H1 (cell line): ENCODE results near the gene LRRC8D. TPM values are rescaled to one million over a fixed set of nuclear protein-coding genes. Genes with fewer than 3 reads are reported as not detected.

Experiments
- CTCF ChIA-PET: fragments of 300-600 bp; sonication (Branson Sonifier 250); formaldehyde crosslinking; loops from one replicate; lab custom pipeline; 2021; ENCODE audit not compliant: partially characterized antibody; lab: Charles Lee
- POLR2A ChIA-PET: fragments of 300-600 bp; sonication (Branson Sonifier 250); formaldehyde crosslinking; loops from one replicate; lab custom pipeline; 2021; ENCODE audit warnings: inconsistent platforms; ENCODE audit not compliant: partially characterized antibody; lab: Charles Lee
- DNase-seq, 2 experiments: peaks; one replicate each; pipeline versions ENCODE4 v3.0.0 to v3.0.0-alpha.2; 2010 to 2022; ENCODE audit warnings: low spot score in 2 of 2, low read depth in 1 of 2, mixed read lengths in 1 of 2
- FAIRE-seq: peaks from 2 replicates; lab custom pipeline; 2011; peaks lifted over from hg19 to GRCh38; lab: Jason Lieb, UNC
- H2AFZ ChIP-seq: 2 replicates; pipeline ENCODE4 v1.8.1; 2012; ENCODE audit warnings: low read length, inconsistent platforms
- H2AK5ac ChIP-seq: 2 replicates; pipeline ENCODE4 v1.6.1; 2013; ENCODE audit warnings: low read depth, low read length
- H2BK120ac ChIP-seq: replicated peaks from 2 replicates; pipeline ENCODE3; 2013; ENCODE audit warnings: low read depth, low read length, inconsistent platforms
- H2BK12ac ChIP-seq: 2 replicates; pipeline ENCODE4 v1.6.1; 2013; ENCODE audit warnings: low read depth, low read length
- H2BK15ac ChIP-seq: 2 replicates; pipeline ENCODE4 v1.6.1; 2013; ENCODE audit warnings: low read length
- H2BK20ac ChIP-seq: 2 replicates; pipeline ENCODE4 v1.6.1; 2013; ENCODE audit warnings: low read length
- H2BK5ac ChIP-seq: 2 replicates; pipeline ENCODE4 v1.6.1; 2013; ENCODE audit warnings: low read depth, low read length
- H3K14ac ChIP-seq: 2 replicates; pipeline ENCODE4 v1.6.1; 2013; ENCODE audit warnings: inconsistent platforms; ENCODE audit not compliant: insufficient read length
- H3K18ac ChIP-seq: 2 replicates; pipeline ENCODE4 v1.6.1; 2013; ENCODE audit warnings: low read length; ENCODE audit errors: extremely low read depth
- H3K23ac ChIP-seq: 2 replicates; pipeline ENCODE4 v1.6.1; 2013; ENCODE audit warnings: inconsistent platforms; ENCODE audit not compliant: insufficient read length
- H3K23me2 ChIP-seq: 2 replicates; pipeline ENCODE4 v1.6.1; 2013; ENCODE audit warnings: low read depth, low read length
- H3K27ac ChIP-seq: 2 replicates; pipeline ENCODE4 v1.6.1; 2011; ENCODE audit warnings: low read depth, low read length, inconsistent platforms
- H3K27me3 ChIP-seq, 4 experiments: replicated peaks in 1 of 4; 1 replicate in 1 of 4; 2 replicates in 3 of 4; pipeline versions ENCODE4 v1.6.1 to v1.8.1; 2011 to 2013; ENCODE audit warnings: low read length in 3 of 4, mild to moderate bottlenecking in 3 of 4, inconsistent platforms in 2 of 4, mixed read lengths in 2 of 4, moderate library complexity in 1 of 4; ENCODE audit not compliant: control insufficient read depth in 3 of 4, insufficient read depth in 3 of 4; ENCODE audit errors: extremely low read depth in 1 of 4
- H3K36me3 ChIP-seq, 4 experiments: 2 replicates each; pipeline versions ENCODE4 v1.6.1 to v1.8.1; 2011 to 2013; ENCODE audit warnings: mild to moderate bottlenecking in 4 of 4, low read length in 3 of 4, moderate library complexity in 2 of 4, control low read depth in 1 of 4, inconsistent platforms in 1 of 4; ENCODE audit not compliant: insufficient read depth in 4 of 4, control insufficient read depth in 2 of 4
- H3K4ac ChIP-seq: replicated peaks from 2 replicates; pipeline ENCODE3; 2013; ENCODE audit warnings: low read length, low read depth, mixed read lengths, inconsistent platforms; ENCODE audit not compliant: insufficient read length
- H3K4me1 ChIP-seq, 4 experiments: replicated peaks in 1 of 4; 1 replicate in 1 of 4; 2 replicates in 3 of 4; pipeline versions ENCODE4 v1.6.1 to v1.8.1; 2011 to 2013; ENCODE audit warnings: low read length in 3 of 4, inconsistent platforms in 2 of 4, mixed read lengths in 1 of 4; ENCODE audit not compliant: insufficient read depth in 4 of 4, control insufficient read depth in 3 of 4
- H3K4me2 ChIP-seq, 2 experiments: 2 replicates each; pipeline versions ENCODE4 v1.6.1 to v1.8.1; 2011 to 2013; ENCODE audit warnings: low read depth in 2 of 2, low read length in 2 of 2, control low read depth in 1 of 2, inconsistent platforms in 1 of 2, mild to moderate bottlenecking in 1 of 2; ENCODE audit not compliant: insufficient read depth in 1 of 2
- H3K4me3 ChIP-seq, 4 experiments: fragments of 200-600, 300-600 bp in 1 of 4; sonication (generic), shearing (Covaris generic), sonication (Bioruptor Twin) in 1 of 4; 2 replicates each; pipeline versions ENCODE4 v1.5.1 to v1.8.1; 2011 to 2016; ENCODE audit warnings: low read length in 4 of 4, low read depth in 3 of 4, control low read depth in 2 of 4, inconsistent platforms in 2 of 4, mild to moderate bottlenecking in 2 of 4, mixed read lengths in 1 of 4, moderate library complexity in 1 of 4; ENCODE audit not compliant: insufficient read depth in 2 of 4; ENCODE audit errors: extremely low read depth in 1 of 4
- H3K56ac ChIP-seq: replicated peaks from 2 replicates; pipeline ENCODE3; 2013; ENCODE audit warnings: low read depth, mild to moderate bottlenecking, mixed read lengths, low read length, inconsistent platforms; ENCODE audit not compliant: insufficient read length
- H3K79me1 ChIP-seq: 2 replicates; pipeline ENCODE4 v1.6.1; 2013; ENCODE audit warnings: low read depth, low read length, control low read depth
- H3K79me2 ChIP-seq, 2 experiments: 2 replicates each; pipeline versions ENCODE4 v1.6.1 to v1.8.1; 2012 to 2013; ENCODE audit warnings: low read length in 2 of 2, mild to moderate bottlenecking in 2 of 2, inconsistent platforms in 1 of 2; ENCODE audit not compliant: insufficient read depth in 2 of 2, control insufficient read depth in 1 of 2
- H3K9ac ChIP-seq, 4 experiments: replicated peaks in 1 of 4; 1 replicate in 1 of 4; 2 replicates in 3 of 4; pipeline versions ENCODE4 v1.6.1 to v1.8.1; 2011 to 2013; ENCODE audit warnings: low read depth in 3 of 4, low read length in 3 of 4, control low read depth in 2 of 4, mild to moderate bottlenecking in 2 of 4, moderate library complexity in 2 of 4, inconsistent platforms in 1 of 4; ENCODE audit errors: extremely low read depth in 1 of 4
- H3K9me3 ChIP-seq, 2 experiments: 2 replicates each; pipeline versions ENCODE4 v1.6.1 to v1.8.1; 2012 to 2013; ENCODE audit warnings: mild to moderate bottlenecking in 2 of 2, moderate library complexity in 2 of 2, control low read depth in 1 of 2, inconsistent platforms in 1 of 2, low read depth in 1 of 2, low read length in 1 of 2, mixed read lengths in 1 of 2; ENCODE audit not compliant: insufficient read depth in 2 of 2
- H4K20me1 ChIP-seq, 2 experiments: replicated peaks in 1 of 2; 2 replicates each; pipeline versions ENCODE3 to v1.8.1; 2011 to 2013; ENCODE audit warnings: inconsistent platforms in 2 of 2, low read length in 2 of 2, mild to moderate bottlenecking in 1 of 2; ENCODE audit not compliant: insufficient read depth in 2 of 2, control insufficient read depth in 1 of 2
- H4K5ac ChIP-seq: 2 replicates; pipeline ENCODE4 v1.6.1; 2013; ENCODE audit warnings: low read length, low read depth, mixed read lengths, inconsistent platforms; ENCODE audit not compliant: insufficient read length
- H4K8ac ChIP-seq: 2 replicates; pipeline ENCODE4 v1.8.0; 2013; ENCODE audit warnings: mild to moderate bottlenecking, moderate library complexity, low read length, inconsistent platforms; ENCODE audit not compliant: insufficient read depth; ENCODE audit errors: extremely low read depth
- H4K91ac ChIP-seq: replicated peaks from 2 replicates; pipeline ENCODE3; 2013; ENCODE audit warnings: low read length, mixed read lengths, inconsistent platforms; ENCODE audit not compliant: insufficient read length
- CHD2 ChIP-seq: IDR thresholded peaks from 2 replicates; pipeline ENCODE4 v1.6.1; 2012; ENCODE audit warnings: low read length, improper control_type of control experiment
- CTBP2 ChIP-seq: IDR thresholded peaks from 2 replicates; pipeline ENCODE4 v1.7.0; 2011; ENCODE audit warnings: borderline replicate concordance, mild to moderate bottlenecking, moderate library complexity, mixed read lengths, low read length; ENCODE audit not compliant: insufficient read depth, insufficient read length
- WGBS, 2 experiments: shearing (Covaris generic) in 1 of 2; methylation state at CpG; one replicate each; pipeline versions ENCODE4 v1.1.6 to v1.1.7; 2013 to 2015; ENCODE audit warnings: low lambda C conversion rate in 2 of 2, mixed read lengths in 2 of 2, inconsistent platforms in 1 of 2, low coverage in 1 of 2, missing lambda C conversion rate in 1 of 2; ENCODE audit not compliant: insufficient replicate concordance in 2 of 2, insufficient coverage in 1 of 2, insufficient read length in 1 of 2; ENCODE audit errors: extremely low coverage in 1 of 2, missing lambda C conversion rate in 1 of 2; 5-methylcytosine and 5-hydroxymethylcytosine counted together
- polyA plus RNA-seq, 7 experiments: library from polyadenylated mRNA; depleted of rRNA in 3 of 7; stranded (reverse) in 5 of 7; unstranded in 2 of 7; fragments of >200 nt in 5 of 7; fragments of 200-250 nt in 2 of 7; gene quantifications; 1 replicate in 5 of 7; 2 replicates in 1 of 7; 4 replicates in 1 of 7; pipeline versions ENCODE4 v1.2.1 to v1.2.3, GENCODE V29; 2011 to 2013; ENCODE audit warnings: missing spikeins in 2 of 7, mixed read lengths in 2 of 7
- total RNA-seq: library from RNA; stranded (reverse); fragmentation: NEBNext Ultra II Directional; extraction: Animal tissue kit (Norgen Biotek cat#: 25700); gene quantifications from 2 replicates; pipeline ENCODE4 v1.2.1, GENCODE V29; 2021

LRRC8D gene
- total and polyA plus RNA-seq, 2 of the 8 experiments (the other 6 are each of a cell fraction or from before 2014, with no cell fraction given): 42.0 to 58.5 TPM

GRCh38 chr1:89800022-89800655, 20.7 kb upstream of the LRRC8D start:
- no peak overlapping the region for H4K91ac ChIP-seq
- no peak overlapping the region for H2BK20ac ChIP-seq
- H3K18ac ChIP-seq: no peak overlapping the region
- no peak overlapping the region; the same call in 1 of the 2 replicates for H2BK15ac ChIP-seq
- H3K23ac ChIP-seq: no peak overlapping the region
- no peak overlapping the region for H2BK12ac ChIP-seq
- no peaks in the 10 kb centered on the region for H3K27me3 ChIP-seq
- H4K5ac ChIP-seq: no peak overlapping the region
- FAIRE-seq (no peak), DNase-seq (no peak)
- no peaks in the 10 kb centered on the region for H3K79me1 ChIP-seq
- peaks cover 0 to 10% (median 2%) of the 10 kb centered on the region in 4 experiments; a peak in 3 of 7 replicates for H3K4me1 ChIP-seq
- no peak overlapping the region for H4K8ac ChIP-seq
- ChIA-PET CTCF (interaction anchor here (1.1 to 5.1 kb wide), 5 partner anchors 8 to 188 kb away, joined by 3 to 78 read pairs (median 7); no protein-coding TSS in a partner anchor), POLR2A (no interaction called here)
- H3K9me3 ChIP-seq: peaks cover 0 to 2% of the 10 kb centered on the region in 2 experiments; a peak in 1 of 4 replicates
- no peaks in the 10 kb centered on the region for H3K36me3 ChIP-seq
- H3K79me2 ChIP-seq: no peaks in the 10 kb centered on the region
- H2BK5ac ChIP-seq: no peak overlapping the region
- no peak overlapping the region; the same call in 1 of the 2 replicates for H2AK5ac ChIP-seq
- H2BK120ac ChIP-seq: no peak overlapping the region
- no peak overlapping the region for H3K4me3 ChIP-seq
- H2AFZ ChIP-seq: no peak overlapping the region
- no peak overlapping the region for H3K14ac ChIP-seq
- TF ChIP-seq CTBP2 (no peak), CHD2 (no peak)
- 84% methylated on average over 4 of the region's 4 CpGs; no CpG with 5 or more reads in 1 of the 2 experiments for WGBS, 2 experiments
- H3K9ac ChIP-seq: no peak overlapping the region; a peak in 1 of 7 replicates
- no peaks in the 10 kb centered on the region for H3K23me2 ChIP-seq
- no peak overlapping the region for H3K56ac ChIP-seq
- H4K20me1 ChIP-seq: no peaks in the 10 kb centered on the region
- H3K4ac ChIP-seq: no peak overlapping the region
- no peak overlapping the region for H3K27ac ChIP-seq
- H3K4me2 ChIP-seq: no peak overlapping the region
